Measurements from ENCODE around the gene RNASE12. TPM values are rescaled to one million over a fixed set of nuclear protein-coding genes. Genes with fewer than 3 reads are reported as not detected.

RNASE12 gene
- polyA plus RNA-seq, 1 of the 3 experiments (the other 2 are of a cell fraction) = not detected

DNA sequence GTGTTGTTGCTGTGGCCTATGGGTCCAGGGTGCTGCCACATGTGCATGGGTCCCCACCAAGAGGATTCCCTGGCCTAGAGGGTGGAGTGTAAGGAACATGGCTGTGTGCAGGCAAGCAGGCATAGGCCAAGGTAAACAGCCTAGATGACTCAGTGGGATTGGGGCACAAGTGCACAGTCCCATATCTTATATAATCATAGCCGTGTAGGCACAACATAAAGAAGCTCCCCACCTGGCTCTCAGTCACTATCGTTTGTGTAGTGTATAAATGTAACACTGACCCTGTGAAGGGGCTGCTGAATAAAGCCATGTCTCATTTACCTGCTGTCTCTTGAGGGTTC lies 15.7 kb upstream of the RNASE12 start:
- ChIA-PET CTCF (interaction anchor here (0.6 to 4.9 kb wide), 7 partner anchors 11 to 278 kb away, joined by 3 to 70 read pairs (median 5); partner anchors contain the start of gene PARP2), POLR2A (no interaction called here)
- Histone ChIP-seq H3K9ac (no peak overlapping the region), H3K79me2 (ENCODE audit: insufficient read depth) (no peaks in the 10 kb centered on the region), H3K4me2 (no peak overlapping the region), H3K4me1 (ENCODE audit: control insufficient read depth in 1 of 2, insufficient read depth in 2 of 2, low read depth in 1 of 2, low read length in 1 of 2) (peaks cover 0 to 4% of the 10 kb centered on the region in 2 experiments; a peak in 1 of 4 replicates), H3K9me3 (no peaks in the 10 kb centered on the region), H3K27me3 (ENCODE audit: insufficient read depth) (no peaks in the 10 kb centered on the region), H3K27ac (ENCODE audit: low read depth in 2 of 2, low read length in 1 of 2) (no peak overlapping the region), H3F3A (replicated peaks; ENCODE audit: insufficient read depth) (peaks cover 9% of the 10 kb centered on the region), H3K9me2 (no peaks in the 10 kb centered on the region), H2AFZ (ENCODE audit: low read depth) (no peak overlapping the region), H3K36me3 (replicated peaks in 1 of 2; ENCODE audit: control insufficient read depth in 1 of 2, insufficient read depth in 2 of 2, low read length in 1 of 2) (no peaks in the 10 kb centered on the region), H4K20me1 (ENCODE audit: insufficient read depth) (no peaks in the 10 kb centered on the region), H3K4me3 (ENCODE audit: low read depth in 2 of 2, low read length in 1 of 2) (0 out of 4 replicates have a peak overlapping the region, but pooled peaks of 1 of the 2 experiments have one; percentile 5)
- TF ChIP-seq, protein P1, sequence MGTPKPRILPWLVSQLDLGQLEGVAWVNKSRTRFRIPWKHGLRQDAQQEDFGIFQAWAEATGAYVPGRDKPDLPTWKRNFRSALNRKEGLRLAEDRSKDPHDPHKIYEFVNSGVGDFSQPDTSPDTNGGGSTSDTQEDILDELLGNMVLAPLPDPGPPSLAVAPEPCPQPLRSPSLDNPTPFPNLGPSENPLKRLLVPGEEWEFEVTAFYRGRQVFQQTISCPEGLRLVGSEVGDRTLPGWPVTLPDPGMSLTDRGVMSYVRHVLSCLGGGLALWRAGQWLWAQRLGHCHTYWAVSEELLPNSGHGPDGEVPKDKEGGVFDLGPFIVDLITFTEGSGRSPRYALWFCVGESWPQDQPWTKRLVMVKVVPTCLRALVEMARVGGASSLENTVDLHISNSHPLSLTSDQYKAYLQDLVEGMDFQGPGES (IDR thresholded peaks at IDR 0.05; ENCODE audit: low read depth, low read length) = no peak
- TF ChIP-seq, protein P2, sequence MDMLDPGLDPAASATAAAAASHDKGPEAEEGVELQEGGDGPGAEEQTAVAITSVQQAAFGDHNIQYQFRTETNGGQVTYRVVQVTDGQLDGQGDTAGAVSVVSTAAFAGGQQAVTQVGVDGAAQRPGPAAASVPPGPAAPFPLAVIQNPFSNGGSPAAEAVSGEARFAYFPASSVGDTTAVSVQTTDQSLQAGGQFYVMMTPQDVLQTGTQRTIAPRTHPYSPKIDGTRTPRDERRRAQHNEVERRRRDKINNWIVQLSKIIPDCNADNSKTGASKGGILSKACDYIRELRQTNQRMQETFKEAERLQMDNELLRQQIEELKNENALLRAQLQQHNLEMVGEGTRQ (IDR thresholded peaks at IDR 0.05; ENCODE audit: borderline replicate concordance, low read depth, low read length) = no peak
- TF ChIP-seq EP300 (IDR thresholded peaks at IDR 0.05; ENCODE audit: borderline replicate concordance in 1 of 2, low read depth in 1 of 2, low read length in 1 of 2) = no peak
- TF ChIP-seq NFIC (IDR thresholded peaks at IDR 0.05; ENCODE audit: borderline replicate concordance) = no peak
- TF ChIP-seq, protein P3, sequence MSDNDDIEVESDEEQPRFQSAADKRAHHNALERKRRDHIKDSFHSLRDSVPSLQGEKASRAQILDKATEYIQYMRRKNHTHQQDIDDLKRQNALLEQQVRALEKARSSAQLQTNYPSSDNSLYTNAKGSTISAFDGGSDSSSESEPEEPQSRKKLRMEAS (IDR thresholded peaks at IDR 0.05; ENCODE audit: low read depth) = no peak
- no peak for TF ChIP-seq FOXJ3 (CRISPR knock-in tag; IDR thresholded peaks at IDR 0.05)
- TF ChIP-seq POLR2AphosphoS5 (IDR thresholded peaks at IDR 0.05; ENCODE audit: low read depth, low read length) = no peak
- no peak for TF ChIP-seq SMC3 (IDR thresholded peaks at IDR 0.05; ENCODE audit: low read depth, low read length)
- TF ChIP-seq NRF1 (IDR thresholded peaks at IDR 0.05; ENCODE audit: low read depth, low read length) = no peak
- TF ChIP-seq RXRA (IDR thresholded peaks at IDR 0.05; ENCODE audit: borderline replicate concordance, low read depth) = no peak
- no peak for TF ChIP-seq TCF12 (IDR thresholded peaks at IDR 0.05)
- no peak for TF ChIP-seq FOXM1 (IDR thresholded peaks at IDR 0.05; ENCODE audit: low read depth)
- no peak for TF ChIP-seq TAF1 (IDR thresholded peaks at IDR 0.05; ENCODE audit: borderline replicate concordance, low read depth, low read length)
- 40% methylated on average over 1 of the region's 2 CpGs for whole genome bisulfite sequencing (ENCODE audit: low lambda C conversion rate)
- DNase-seq = no peak

DNA sequence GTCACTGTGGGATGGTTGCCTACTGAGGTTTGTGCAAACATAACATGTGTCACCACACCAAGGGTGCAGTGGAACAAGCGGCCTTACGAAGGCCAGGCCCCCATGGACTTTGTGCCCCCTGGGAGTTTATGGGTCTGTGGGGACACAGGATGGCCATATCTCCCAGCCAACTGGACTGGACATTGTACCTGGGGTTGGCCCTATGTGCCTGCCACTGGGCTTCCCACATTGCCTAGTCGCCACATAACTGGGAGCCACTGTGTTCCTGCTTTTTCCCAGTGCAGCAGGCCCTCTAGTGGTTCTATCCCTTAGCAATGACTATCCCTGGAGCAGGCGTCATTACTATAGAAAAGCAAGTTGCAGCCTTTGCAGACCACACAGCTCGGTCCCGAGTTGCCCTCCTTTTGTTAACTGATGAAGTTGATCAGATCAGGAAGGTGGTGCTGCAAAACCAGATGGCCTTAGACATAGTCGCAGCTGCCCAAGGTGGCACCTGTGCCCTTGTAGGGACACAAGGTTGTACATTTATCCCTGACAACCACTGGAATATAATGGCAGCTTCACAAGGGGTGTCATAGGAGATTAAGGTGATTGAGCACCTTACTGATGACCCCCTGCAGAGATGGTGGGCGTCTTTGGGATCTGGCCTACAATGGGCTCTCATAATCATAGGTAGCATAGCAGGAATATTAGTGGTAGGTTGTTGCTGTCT lies 15.2 kb upstream of the RNASE12 start:
- H3K4me2 ChIP-seq = no peak overlapping the region
- TF ChIP-seq SMC3 (IDR thresholded peaks at IDR 0.05; ENCODE audit: low read depth, low read length) (peak; percentile 49), NRF1 (IDR thresholded peaks at IDR 0.05; ENCODE audit: low read depth, low read length) (no peak), MXI1 (IDR thresholded peaks at IDR 0.05; ENCODE audit: low read depth, low read length) (no peak), RCOR1 (IDR thresholded peaks at IDR 0.05; ENCODE audit: low read length) (no peak), NFIC (IDR thresholded peaks at IDR 0.05; ENCODE audit: borderline replicate concordance) (no peak), TAF1 (IDR thresholded peaks at IDR 0.05; ENCODE audit: borderline replicate concordance, low read depth, low read length) (no peak), SIN3A (IDR thresholded peaks at IDR 0.05; ENCODE audit: borderline replicate concordance, low read depth, low read length) (no peak), RFX5 (IDR thresholded peaks at IDR 0.05; ENCODE audit: low read length) (no peak)
- TF ChIP-seq, protein P4, sequence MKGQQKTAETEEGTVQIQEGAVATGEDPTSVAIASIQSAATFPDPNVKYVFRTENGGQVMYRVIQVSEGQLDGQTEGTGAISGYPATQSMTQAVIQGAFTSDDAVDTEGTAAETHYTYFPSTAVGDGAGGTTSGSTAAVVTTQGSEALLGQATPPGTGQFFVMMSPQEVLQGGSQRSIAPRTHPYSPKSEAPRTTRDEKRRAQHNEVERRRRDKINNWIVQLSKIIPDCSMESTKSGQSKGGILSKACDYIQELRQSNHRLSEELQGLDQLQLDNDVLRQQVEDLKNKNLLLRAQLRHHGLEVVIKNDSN (IDR thresholded peaks at IDR 0.05; ENCODE audit: borderline replicate concordance, low read depth) = no peak
- TF ChIP-seq, protein P2 (IDR thresholded peaks at IDR 0.05; ENCODE audit: borderline replicate concordance, low read depth, low read length) = no peak
- TF ChIP-seq, protein P1 (IDR thresholded peaks at IDR 0.05; ENCODE audit: low read depth, low read length) = no peak

More for the DNA sequence above, 15.2 kb upstream of the RNASE12 start:
- 17% methylated on average over 6 of the region's 8 CpGs for WGBS (ENCODE audit: low lambda C conversion rate)
- ChIA-PET POLR2A (no interaction called here), CTCF (interaction anchor here (0.6 to 4.9 kb wide), 6 partner anchors 10 to 277 kb away, joined by 3 to 70 read pairs (median 6); partner anchors contain the start of gene PARP2)
- H4K20me1 ChIP-seq (ENCODE audit: insufficient read depth) = no peaks in the 10 kb centered on the region
- peaks cover 0 to 4% of the 10 kb centered on the region in 2 experiments; a peak in 1 of 4 replicates for H3K4me1 ChIP-seq (ENCODE audit: control insufficient read depth in 1 of 2, insufficient read depth in 2 of 2, low read depth in 1 of 2, low read length in 1 of 2)
- H3K36me3 ChIP-seq (replicated peaks in 1 of 2; ENCODE audit: control insufficient read depth in 1 of 2, insufficient read depth in 2 of 2, low read length in 1 of 2) = no peaks in the 10 kb centered on the region
- peak overlapping the region in 1 of 2 experiments; percentile 5; a peak in 1 of 4 replicates for H3K4me3 ChIP-seq (ENCODE audit: low read depth in 2 of 2, low read length in 1 of 2)
- no peaks in the 10 kb centered on the region for H3K27me3 ChIP-seq (ENCODE audit: insufficient read depth)
- peaks cover 9% of the 10 kb centered on the region for H3F3A ChIP-seq (replicated peaks; ENCODE audit: insufficient read depth)
- DNase-seq = peak; percentile 34
- no peak overlapping the region for H3K27ac ChIP-seq (ENCODE audit: low read depth in 2 of 2, low read length in 1 of 2)
- H3K9me2 ChIP-seq = no peaks in the 10 kb centered on the region
- H3K9ac ChIP-seq = no peak overlapping the region
- no peak overlapping the region for H2AFZ ChIP-seq (ENCODE audit: low read depth)
- H3K79me2 ChIP-seq (ENCODE audit: insufficient read depth) = no peaks in the 10 kb centered on the region
- no peaks in the 10 kb centered on the region for H3K9me3 ChIP-seq
